ENCODE data around the gene LRRC8B. TPM values are rescaled to one million over a fixed set of nuclear protein-coding genes. Genes with fewer than 3 reads are reported as not detected.

The LRRC8B gene
- total RNA-seq (2022; extraction: Qiagen RNA extraction), result 3.9 to 6.2 TPM (median 4.6 TPM) in 5 replicates

GRCh38 chr1:89524369-89525168, at the start of gene LRRC8B:
LRRC8B (plus strand) TSS chr1:89524829; CDS start chr1:89582651, 57,822 bp downstream.

DNA sequence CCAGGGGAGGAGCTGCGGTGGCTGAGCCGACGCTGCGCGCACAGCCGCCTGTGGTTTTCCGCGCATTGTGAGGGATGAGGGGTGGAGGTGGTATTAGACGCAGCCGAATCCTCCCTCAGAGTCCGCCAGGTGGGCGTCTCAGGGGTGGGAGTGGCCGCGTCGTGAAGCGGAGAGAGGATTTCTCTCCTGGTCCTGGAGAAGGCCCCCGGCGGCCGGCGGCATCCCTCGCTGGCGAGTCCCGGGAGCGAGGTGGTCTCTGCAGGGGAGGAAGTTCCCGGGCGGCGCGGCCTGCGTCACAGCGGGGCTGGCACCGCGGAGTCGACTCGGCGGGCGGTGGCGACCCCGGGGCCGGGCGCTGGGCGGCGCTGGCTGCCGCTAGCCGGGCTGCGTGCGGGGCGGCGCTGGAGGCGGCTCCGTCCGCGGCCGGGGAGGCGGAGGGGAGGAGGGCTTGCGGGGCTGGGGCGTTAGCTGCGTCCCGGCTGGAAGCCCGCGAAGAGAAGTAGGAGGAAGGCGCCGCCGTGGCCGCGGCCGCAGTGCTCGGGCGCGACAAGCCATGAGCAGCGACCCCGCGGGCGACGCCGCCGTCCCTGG, 108.1 kb downstream of the LRRC8B start, which contains the start of gene LRRC8C:
Gene LRRC8C (plus strand): TSS at position 464 of the 591 bp plus-strand sequence. CDS start 53,354 bp downstream, outside the sequence.

Other genes starting within 250 kb of the LRRC8B start
- gene GBP6, start 160.8 kb upstream of the LRRC8B start, total RNA-seq (2022; extraction: Qiagen RNA extraction), result not detected in 5 replicates
- gene LRRC8C, start 108.3 kb downstream of the LRRC8B start, total RNA-seq (2022; extraction: Qiagen RNA extraction), result 12.2 to 16.9 TPM (median 14.8 TPM) in 5 replicates

All from A549 treated with CORT108297 at 1 μM for 4 hours (cell line).